ENCODE data around the gene ENTREP3.
"Not testable (repeated sequence)": the region's sequence is repeated elsewhere in the genome, so short reads cannot be mapped to it uniquely, and the experiment has no call there.

ENTREP3 gene

GRCh38 chr1:155255243-155256007 is at the start of gene ENTREP3:
Gene ENTREP3 (minus strand): TSS chr1:155255483. CDS start chr1:155254877, 606 bp downstream.
- DNase-seq (ENCODE audit: low read depth in 2 of 3, low spot score in 1 of 3), result peak; percentile 73 to 79 (median 77)

- DNase-seq (ENCODE audit: low read depth in 2 of 3, low spot score in 1 of 3), result no peak
Measured at GRCh38 chr1:155304558-155305063, 49.3 kb upstream of the ENTREP3 start.

- DNase-seq (ENCODE audit: low read depth in 2 of 3, low spot score in 1 of 3), result no peak
Measured at GRCh38 chr1:155301342-155301841, 46.1 kb upstream of the ENTREP3 start, which contains the start of gene PKLR. Gene PKLR (minus strand): TSS chr1:155301438. CDS start chr1:155301395, 43 bp downstream.

GRCh38 chr1:155300553-155301329 is 45.5 kb upstream of the ENTREP3 start:
- DNase-seq (ENCODE audit: low read depth in 2 of 3, low spot score in 1 of 3), result no peak

- DNase-seq (ENCODE audit: low read depth in 2 of 3, low spot score in 1 of 3), result no peak
Measured at GRCh38 chr1:155300024-155300423, 44.7 kb upstream of the ENTREP3 start.

- DNase-seq (ENCODE audit: low read depth in 2 of 3, low spot score in 1 of 3), result no peak
Measured at GRCh38 chr1:155297384-155297783, 42.1 kb upstream of the ENTREP3 start.

- DNase-seq (ENCODE audit: low read depth in 2 of 3, low spot score in 1 of 3), result no peak
Measured at GRCh38 chr1:155296661-155297060, 41.4 kb upstream of the ENTREP3 start.

- no peak for DNase-seq (ENCODE audit: low read depth in 2 of 3, low spot score in 1 of 3)
Measured at GRCh38 chr1:155295942-155296267, 40.6 kb upstream of the ENTREP3 start.

GRCh38 chr1:155295183-155295941 is 40.1 kb upstream of the ENTREP3 start:
- DNase-seq (ENCODE audit: low read depth in 2 of 3, low spot score in 1 of 3), result no peak

- no peak for DNase-seq (ENCODE audit: low read depth in 2 of 3, low spot score in 1 of 3)
Measured at GRCh38 chr1:155294520-155295182, 39.4 kb upstream of the ENTREP3 start.

GRCh38 chr1:155293086-155293749 is 37.9 kb upstream of the ENTREP3 start:
- no peak for DNase-seq (ENCODE audit: low read depth in 2 of 3, low spot score in 1 of 3)

- DNase-seq (ENCODE audit: low read depth in 2 of 3, low spot score in 1 of 3), result not testable (repeated sequence)
Measured at GRCh38 chr1:155291006-155291405, 35.7 kb upstream of the ENTREP3 start.

- no peak for DNase-seq (ENCODE audit: low read depth in 2 of 3, low spot score in 1 of 3)
Measured at GRCh38 chr1:155287987-155288543, 32.8 kb upstream of the ENTREP3 start.

- DNase-seq (ENCODE audit: low read depth in 2 of 3, low spot score in 1 of 3), result no peak
Measured at GRCh38 chr1:155286544-155286943, 31.3 kb upstream of the ENTREP3 start.

GRCh38 chr1:155285631-155286044 is 30.4 kb upstream of the ENTREP3 start:
- no peak for DNase-seq (ENCODE audit: low read depth in 2 of 3, low spot score in 1 of 3)

- DNase-seq (ENCODE audit: low read depth in 2 of 3, low spot score in 1 of 3), result no peak
Measured at GRCh38 chr1:155285063-155285462, 29.8 kb upstream of the ENTREP3 start.

GRCh38 chr1:155284476-155284875 is 29.2 kb upstream of the ENTREP3 start:
- no peak for DNase-seq (ENCODE audit: low read depth in 2 of 3, low spot score in 1 of 3)

- DNase-seq (ENCODE audit: low read depth in 2 of 3, low spot score in 1 of 3), result no peak
Measured at GRCh38 chr1:155282488-155283091, 27.3 kb upstream of the ENTREP3 start.

GRCh38 chr1:155279268-155279667 is 24.0 kb upstream of the ENTREP3 start:
- DNase-seq (ENCODE audit: low read depth in 2 of 3, low spot score in 1 of 3), result no peak
